ENCODE measurements around the gene HSPA5.

GRCh38 chr9:125189011-125189360 is 52.2 kb downstream of the HSPA5 start:
- TF ChIP-seq CTCF (IDR thresholded peaks at IDR 0.05), result no peak
- no peak for TF ChIP-seq EZH2phosphoT487 (IDR thresholded peaks at IDR 0.05)
- no peak for TF ChIP-seq EZH2 (IDR thresholded peaks at IDR 0.05)

Data from neural progenitor cell (in vitro differentiated cells).